ENCODE data around the gene DIAPH2.

GRCh38 chrX:97639526-97639925, 954.9 kb downstream of the DIAPH2 start:
- no peak for TF ChIP-seq CTCF (conservative IDR thresholded peaks at IDR 0.05 in 1 of 2, IDR thresholded peaks at IDR 0.05 in 1 of 2; ENCODE audit: low read depth in 1 of 2, low read length in 2 of 2)
- TF ChIP-seq EZH2 (IDR thresholded peaks at IDR 0.05; ENCODE audit: low read length, missing control alignments), result no peak

Data from fibroblast of lung (primary cell).